Stimulated activated CD4-positive, alpha-beta T cell treated with anti-CD3 and anti-CD28 coated beads, Interleukin-4, amount 100 ng/mL, for 24 hours (primary cell): Measurements from ENCODE around the gene ACSM6.
"Not testable (repeated sequence)": the region's sequence is repeated elsewhere in the genome, so short reads cannot be mapped to it uniquely, and the experiment has no call there.

ENCODE experiments used
- DNase-seq: peaks from one replicate; pipeline ENCODE4 v3.0.0-alpha.2; 2020

The ACSM6 gene, protein sequence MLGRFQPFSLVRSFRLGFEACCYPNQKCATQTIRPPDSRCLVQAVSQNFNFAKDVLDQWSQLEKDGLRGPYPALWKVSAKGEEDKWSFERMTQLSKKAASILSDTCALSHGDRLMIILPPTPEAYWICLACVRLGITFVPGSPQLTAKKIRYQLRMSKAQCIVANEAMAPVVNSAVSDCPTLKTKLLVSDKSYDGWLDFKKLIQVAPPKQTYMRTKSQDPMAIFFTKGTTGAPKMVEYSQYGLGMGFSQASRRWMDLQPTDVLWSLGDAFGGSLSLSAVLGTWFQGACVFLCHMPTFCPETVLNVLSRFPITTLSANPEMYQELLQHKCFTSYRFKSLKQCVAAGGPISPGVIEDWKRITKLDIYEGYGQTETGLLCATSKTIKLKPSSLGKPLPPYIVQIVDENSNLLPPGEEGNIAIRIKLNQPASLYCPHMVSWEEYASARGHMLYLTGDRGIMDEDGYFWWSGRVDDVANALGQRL

DNA sequence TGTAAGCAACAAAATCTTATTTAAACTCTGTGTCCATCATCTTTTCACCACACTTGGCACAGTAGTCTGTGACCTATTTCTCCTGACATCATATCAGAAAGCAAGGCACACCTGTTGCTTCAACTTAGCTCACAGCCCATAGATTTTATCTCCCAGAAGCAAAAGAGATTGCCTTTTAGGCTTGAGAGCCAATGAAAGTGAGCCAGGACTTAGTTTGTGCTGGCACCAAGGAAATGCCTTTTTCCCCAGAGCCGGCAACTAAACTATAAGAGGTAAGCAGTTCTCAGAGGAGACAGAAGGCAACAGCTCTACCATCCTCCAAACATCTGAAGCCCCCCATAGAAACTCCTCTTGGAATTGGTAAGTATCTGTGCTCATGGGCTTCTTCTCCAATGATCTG, at the start of gene ACSM6:
Gene ACSM6, plus strand, starts transcription at position 295 of the 400 bp plus-strand sequence. CDS start 248 bp downstream, outside the sequence.
- no peak for DNase-seq

DNA sequence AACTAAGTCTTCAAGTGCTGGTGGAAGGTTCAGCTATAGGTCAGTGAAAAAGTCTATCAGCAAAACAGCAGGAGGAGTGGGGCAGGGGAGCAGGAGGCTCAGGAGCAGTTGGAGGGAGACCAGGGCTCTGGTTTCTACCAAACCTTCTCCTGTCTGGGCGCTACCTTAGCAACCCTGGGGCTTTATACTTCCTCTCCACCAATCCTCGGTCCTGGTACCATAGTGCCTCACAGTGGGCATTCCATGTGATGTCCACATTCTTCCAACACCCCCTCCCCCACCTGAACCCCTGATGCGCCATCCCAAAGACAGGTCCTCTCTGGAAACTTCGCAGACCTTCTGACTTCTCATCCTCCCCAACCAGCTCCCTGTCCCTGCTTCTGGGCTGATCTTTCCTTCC, 25.3 kb upstream of the ACSM6 start:
- no peak for DNase-seq

DNA sequence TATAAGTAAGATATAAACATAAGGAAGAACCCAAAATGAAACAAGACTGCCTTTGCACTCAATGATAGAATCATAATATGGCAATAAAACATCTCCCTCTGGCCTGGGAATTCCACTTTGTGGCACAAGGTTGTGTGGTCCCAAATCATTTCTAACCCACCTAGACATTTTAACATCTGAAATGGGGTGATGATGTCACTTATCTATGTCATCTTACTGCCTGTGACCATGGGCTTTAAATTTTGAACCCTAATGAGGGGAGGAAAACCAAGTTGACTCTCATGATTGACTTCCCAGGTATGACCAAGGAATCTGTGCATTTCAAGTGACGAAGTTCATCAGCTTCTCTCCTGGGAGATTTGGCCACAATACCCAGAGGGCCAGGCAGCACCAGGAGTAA, 24.5 kb upstream of the ACSM6 start:
- no peak for DNase-seq

DNA sequence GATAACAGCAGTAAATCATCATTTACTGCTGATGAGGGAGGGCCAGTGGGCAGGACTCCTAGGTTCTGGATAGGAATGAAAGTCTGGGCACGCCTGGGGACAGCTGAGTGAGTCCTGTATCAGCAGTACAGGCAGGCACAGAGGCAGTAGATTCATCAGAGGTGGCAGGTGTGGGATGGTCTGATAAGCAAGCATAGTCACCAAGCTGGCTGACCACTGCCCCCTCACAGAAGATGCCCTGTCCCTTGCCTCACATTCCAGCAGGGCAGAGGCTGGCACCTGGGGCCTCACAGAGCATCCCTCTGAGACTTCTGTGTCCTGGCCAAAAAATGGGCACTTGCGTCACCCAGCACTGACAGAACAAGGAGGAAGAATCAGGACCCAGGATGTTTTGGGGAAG, 23.2 kb upstream of the ACSM6 start:
- DNase-seq = no peak

DNA sequence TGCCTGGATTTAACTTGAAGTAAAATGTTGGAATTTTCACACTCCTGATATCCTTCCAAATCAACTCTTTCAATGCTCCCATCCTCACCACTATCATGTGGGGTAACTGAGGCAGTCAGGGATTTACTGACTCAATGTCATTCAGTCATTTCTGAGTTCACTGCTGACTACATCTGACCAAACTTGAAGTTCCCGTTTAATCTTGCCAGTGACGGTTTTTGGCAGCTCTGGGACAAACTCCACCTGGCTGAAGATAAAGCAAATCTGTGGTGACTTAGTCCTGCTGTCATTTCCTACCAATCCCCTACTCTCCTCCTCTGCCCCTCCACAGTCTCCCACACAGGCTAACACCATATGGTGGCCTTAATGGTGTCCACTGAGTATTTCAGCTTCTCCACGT, 22.7 kb upstream of the ACSM6 start:
- no peak for DNase-seq

DNA sequence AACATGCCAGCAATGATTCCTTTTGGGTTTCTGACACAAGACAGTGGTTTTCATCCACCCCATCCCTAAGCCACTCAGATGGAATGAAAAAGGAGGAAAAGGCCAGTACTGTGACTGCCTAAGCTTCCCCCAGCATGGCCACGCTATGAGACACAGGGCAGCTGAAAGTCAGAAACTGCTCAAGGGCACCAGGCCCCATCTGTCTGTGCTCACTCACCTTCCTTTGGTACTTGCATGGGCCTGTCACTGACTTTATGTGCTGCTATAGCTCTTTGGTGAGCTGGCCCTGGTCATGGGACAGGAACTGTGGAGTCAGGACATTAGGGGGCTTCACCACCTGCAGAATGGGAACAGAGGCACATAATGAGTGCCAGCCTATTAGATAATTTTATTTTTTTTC, 21.2 kb upstream of the ACSM6 start:
- DNase-seq = no peak

- no peak for DNase-seq
Measured at GRCh38 chr10:95176101-95176500, 17.9 kb upstream of the ACSM6 start.

DNA sequence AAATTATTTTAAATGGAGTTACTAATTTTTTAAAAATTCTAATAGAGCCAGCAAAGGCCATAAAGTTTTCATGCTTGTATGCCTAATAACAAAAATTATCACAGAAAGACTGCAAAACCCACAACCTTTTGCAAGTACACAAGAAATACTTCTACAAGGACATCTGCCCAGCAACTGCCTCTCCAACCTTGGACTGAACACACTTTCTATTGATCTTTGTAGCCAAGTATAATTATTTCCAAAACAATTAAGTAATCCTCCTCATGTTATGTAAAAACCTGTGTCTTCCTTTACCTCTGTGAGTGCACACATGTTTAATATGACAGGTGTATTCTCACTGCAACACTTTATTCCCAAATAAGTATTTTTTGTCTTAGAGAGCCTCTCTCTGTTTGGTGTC, 16.6 kb upstream of the ACSM6 start:
- DNase-seq = no peak

GRCh38 chr10:95178266-95178665, 15.8 kb upstream of the ACSM6 start:
- DNase-seq = no peak

GRCh38 chr10:95178797-95179196, 15.2 kb upstream of the ACSM6 start:
- no peak for DNase-seq

DNA sequence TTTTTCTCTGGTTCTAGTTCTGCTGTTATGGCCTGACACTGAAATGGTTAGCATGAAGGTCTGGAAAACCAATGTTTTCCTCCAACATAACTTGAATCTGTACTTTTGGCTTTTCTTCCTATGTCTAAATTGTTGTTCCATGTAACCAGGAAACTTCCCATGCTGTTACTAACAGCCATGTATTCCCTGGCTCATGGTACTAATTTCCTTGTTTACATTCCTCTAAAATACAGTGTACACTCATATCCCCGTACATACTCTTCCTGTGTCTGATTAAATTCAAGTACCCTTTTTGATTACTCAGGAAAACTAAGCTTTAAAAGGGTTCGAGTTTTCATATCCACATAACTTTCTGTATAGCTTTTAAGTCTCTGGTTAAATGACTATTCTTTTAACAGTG, 12.3 kb upstream of the ACSM6 start:
- no peak for DNase-seq

DNA sequence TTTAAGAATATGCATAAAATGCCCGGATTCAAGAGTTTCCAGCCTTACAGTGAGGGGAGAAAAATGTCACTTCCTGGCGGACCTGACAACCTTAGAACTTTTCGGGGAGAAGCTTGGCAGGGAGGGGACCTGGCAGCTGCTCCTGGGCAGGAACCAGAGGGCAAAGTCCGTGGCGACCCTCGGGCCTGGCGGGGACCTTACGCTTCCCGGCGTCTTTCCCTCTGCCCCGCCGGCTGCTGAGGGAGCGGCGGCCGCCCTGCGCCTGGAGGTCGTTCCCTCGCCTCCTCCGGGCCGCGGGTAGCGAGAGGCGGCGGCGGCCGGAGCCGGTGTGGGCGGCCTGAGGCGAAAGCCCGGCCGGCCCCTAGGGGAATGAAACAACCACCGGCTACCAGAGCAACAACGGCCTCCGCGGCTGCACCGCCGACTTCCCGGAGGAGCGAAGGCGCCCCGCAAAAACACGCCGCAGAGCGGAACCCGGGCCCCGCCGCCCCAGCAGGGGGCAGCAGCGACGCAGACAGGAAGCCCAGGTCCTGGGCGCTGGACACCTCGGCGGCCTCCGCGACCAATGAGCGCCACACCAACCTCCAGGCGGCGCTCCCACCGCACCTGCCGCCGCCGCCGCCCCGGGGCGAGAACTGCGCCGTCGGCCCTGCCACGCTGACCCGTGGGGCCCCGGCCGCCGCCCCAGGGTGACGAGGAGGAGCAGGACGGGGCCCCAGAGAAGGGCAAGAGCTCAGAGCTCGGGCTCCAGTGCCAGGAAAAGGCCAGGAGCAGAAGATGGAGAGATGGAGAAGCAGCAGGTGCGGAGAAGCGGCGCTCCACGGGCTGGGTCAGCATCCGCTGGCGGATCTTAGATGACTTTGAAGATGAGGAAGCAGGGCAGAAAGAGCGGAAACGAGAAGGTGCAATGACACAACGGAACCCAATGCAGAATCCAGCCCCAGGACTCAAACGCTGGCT, 10.5 kb upstream of the ACSM6 start:
- DNase-seq = peak; percentile 60

- no peak for DNase-seq
Measured at GRCh38 chr10:95187617-95188016, 6.4 kb upstream of the ACSM6 start.

- no peak for DNase-seq
Measured at GRCh38 chr10:95188593-95188992, 5.4 kb upstream of the ACSM6 start.

GRCh38 chr10:95196046-95196445, 2.0 kb downstream of the ACSM6 start:
- DNase-seq = no peak

- no peak for DNase-seq
Measured at GRCh38 chr10:95201736-95202135, 7.7 kb downstream of the ACSM6 start.

GRCh38 chr10:95202865-95203264, 8.8 kb downstream of the ACSM6 start:
- not testable (repeated sequence) for DNase-seq

DNA sequence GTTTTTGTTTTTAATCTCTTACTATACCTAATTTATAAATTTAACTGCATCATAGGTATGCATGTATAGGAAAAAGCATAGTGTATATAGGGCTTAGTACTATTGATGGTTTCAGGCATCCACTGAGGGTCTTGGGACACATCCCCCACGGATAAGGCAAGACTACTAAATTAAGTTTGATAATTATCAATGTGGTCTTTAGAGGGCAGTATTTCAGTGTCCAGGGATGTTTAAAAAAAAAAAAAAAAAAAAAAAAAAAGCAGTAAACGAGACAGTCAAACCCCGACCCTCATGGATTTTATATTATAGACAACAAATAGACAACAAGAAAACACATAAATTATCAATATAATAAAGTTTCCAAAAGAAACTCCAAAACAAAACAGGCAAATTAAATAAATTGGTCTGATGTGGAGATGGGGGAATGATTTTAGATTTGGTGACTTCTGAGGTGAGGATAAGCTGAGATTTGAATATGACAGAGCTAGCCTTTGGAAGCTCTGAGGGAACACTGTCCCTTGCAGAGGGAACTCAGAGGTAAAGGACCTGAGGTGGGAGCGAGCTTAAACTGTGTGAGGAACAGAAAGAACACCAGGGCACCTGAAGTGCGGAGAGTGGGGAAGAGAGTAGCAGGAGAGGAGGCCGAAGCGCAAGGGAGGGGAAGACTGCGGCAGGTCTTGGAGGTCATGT, 14.8 kb downstream of the ACSM6 start:
- DNase-seq = no peak

- DNase-seq = no peak
Measured at GRCh38 chr10:95209509-95210127, 15.6 kb downstream of the ACSM6 start.

GRCh38 chr10:95211606-95212279, 17.7 kb downstream of the ACSM6 start:
- no peak for DNase-seq

- no peak for DNase-seq
Measured at GRCh38 chr10:95214369-95214768, 20.3 kb downstream of the ACSM6 start.

- DNase-seq = no peak
Measured at GRCh38 chr10:95214793-95215192, 20.8 kb downstream of the ACSM6 start.
